ENCODE results near the gene MS4A15. TPM values are rescaled to one million over a fixed set of nuclear protein-coding genes. Genes with fewer than 3 reads are reported as not detected.

The MS4A15 gene
- total and polyA plus RNA-seq, 7 donors, result 0.04 TPM; not detected in 6

GRCh38 chr11:60748225-60748624 lies 8.4 kb upstream of the MS4A15 start:
- Histone ChIP-seq H3K4me3 (no peak overlapping the region), H3K9me3 (no peaks in the 10 kb centered on the region), H3K27ac (no peak overlapping the region), H3K27me3 (peaks cover 0 to 15% (median 4%) of the 10 kb centered on the region in 3 donors), H3K36me3 (no peaks in the 10 kb centered on the region), H3K4me1 (no peaks in the 10 kb centered on the region)
- WGBS, 2 donors, result 90 to 92% methylated on average over 17 of the region's 17 CpGs
- intact Hi-C loops (cut with DNase I), result no loop called here
- TF ChIP-seq POLR2A (IDR thresholded peaks at IDR 0.05), result no peak
- TF ChIP-seq EP300 (IDR thresholded peaks at IDR 0.05), result no peak
- TF ChIP-seq CTCF (IDR thresholded peaks at IDR 0.05), result no peak
- no peak for TF ChIP-seq POLR2AphosphoS5 (IDR thresholded peaks at IDR 0.05)
- DNase-seq, result no peak

- Histone ChIP-seq H3K4me1 (no peaks in the 10 kb centered on the region), H3K27ac (no peak overlapping the region), H3K9me3 (no peaks in the 10 kb centered on the region), H3K36me3 (no peaks in the 10 kb centered on the region), H3K4me3 (no peak overlapping the region), H3K27me3 (peaks cover 0 to 15% (median 4%) of the 10 kb centered on the region in 3 donors)
- 78 to 85% methylated on average over 8 of the region's 8 CpGs for WGBS, 2 donors
- intact Hi-C loops (cut with DNase I), result no loop called here
- no peak for TF ChIP-seq EP300 (IDR thresholded peaks at IDR 0.05)
- TF ChIP-seq POLR2A (IDR thresholded peaks at IDR 0.05), result no peak
- no peak for TF ChIP-seq POLR2AphosphoS5 (IDR thresholded peaks at IDR 0.05)
- TF ChIP-seq CTCF (IDR thresholded peaks at IDR 0.05), result no peak
- DNase-seq, result no peak
Measured at GRCh38 chr11:60748821-60749220, 7.8 kb upstream of the MS4A15 start.

GRCh38 chr11:60750911-60751310 lies 5.8 kb upstream of the MS4A15 start:
- H3K27me3 ChIP-seq, result peaks cover 0 to 15% (median 4%) of the 10 kb centered on the region in 3 donors
- H3K9me3 ChIP-seq, result no peaks in the 10 kb centered on the region
- no peak overlapping the region for H3K4me3 ChIP-seq
- intact Hi-C loops (cut with DNase I), result no loop called here
- DNase-seq, result no peak
- TF ChIP-seq CTCF (IDR thresholded peaks at IDR 0.05) (no peak), POLR2AphosphoS5 (IDR thresholded peaks at IDR 0.05) (no peak), EP300 (IDR thresholded peaks at IDR 0.05) (no peak), POLR2A (IDR thresholded peaks at IDR 0.05) (no peak)
- H3K27ac ChIP-seq, result no peak overlapping the region
- 81 to 83% methylated on average over 3 of the region's 3 CpGs for WGBS, 2 donors
- H3K36me3 ChIP-seq, result no peaks in the 10 kb centered on the region
- no peaks in the 10 kb centered on the region for H3K4me1 ChIP-seq

- Histone ChIP-seq H3K27me3 (peaks cover 0 to 15% (median 4%) of the 10 kb centered on the region in 3 donors), H3K9me3 (no peaks in the 10 kb centered on the region), H3K4me3 (no peak overlapping the region), H3K36me3 (no peaks in the 10 kb centered on the region), H3K4me1 (no peaks in the 10 kb centered on the region), H3K27ac (no peak overlapping the region)
- no peak for TF ChIP-seq POLR2AphosphoS5 (IDR thresholded peaks at IDR 0.05)
- TF ChIP-seq CTCF (IDR thresholded peaks at IDR 0.05), result no peak
- TF ChIP-seq EP300 (IDR thresholded peaks at IDR 0.05), result no peak
- TF ChIP-seq POLR2A (IDR thresholded peaks at IDR 0.05), result no peak
- no peak for DNase-seq
- intact Hi-C loops (cut with DNase I), result no loop called here
- WGBS, 2 donors, result 47 to 67% methylated on average over 4 of the region's 4 CpGs
Measured at GRCh38 chr11:60753309-60753708, 3.4 kb upstream of the MS4A15 start.

- Histone ChIP-seq H3K27me3 (peaks cover 0 to 15% (median 4%) of the 10 kb centered on the region in 3 donors), H3K36me3 (no peaks in the 10 kb centered on the region), H3K27ac (no peak overlapping the region), H3K4me3 (no peak overlapping the region), H3K9me3 (no peaks in the 10 kb centered on the region), H3K4me1 (no peaks in the 10 kb centered on the region)
- intact Hi-C loops (cut with DNase I), result no loop called here
- no peak for DNase-seq
- TF ChIP-seq EP300 (IDR thresholded peaks at IDR 0.05) (no peak), POLR2A (IDR thresholded peaks at IDR 0.05) (no peak), POLR2AphosphoS5 (IDR thresholded peaks at IDR 0.05) (no peak), CTCF (IDR thresholded peaks at IDR 0.05) (no peak)
- whole genome bisulfite sequencing, 2 donors, result 85 to 90% methylated on average over 6 of the region's 6 CpGs
Measured at GRCh38 chr11:60754887-60755286, 1.8 kb upstream of the MS4A15 start.

Data from sigmoid colon (tissue), 7 donors.